Activated CD8-positive, alpha-beta memory T cell treated with anti-CD3 and anti-CD28 coated beads, Interleukin-2, amount 10 ng/mL, durations not matched to agents 7 days and 5 days (primary cell): Measurements from ENCODE around the gene TMPRSS13. TPM values are rescaled to one million over a fixed set of nuclear protein-coding genes. Genes with fewer than 3 reads are reported as not detected.
A peak's percentile ranks its signal among the peaks of the same experiment; 100 is the strongest.
"Not testable (repeated sequence)": the region's sequence is repeated elsewhere in the genome, so short reads cannot be mapped to it uniquely, and the experiment has no call there.

Source experiments
- ATAC-seq: fragments of 150-1000 bp; cut with Tn5 transposase; one replicate; pipeline ENCODE4 v1.10.0; 2021; ENCODE audit warnings: moderate library complexity
- CTCF ChIA-PET: fragments of 350-600 bp; sonication (Branson Sonifier 250); formaldehyde crosslinking; loops from one replicate; lab custom pipeline; 2021; ENCODE audit warnings: antibody characterized with exemption; lab: Charles Lee
- DNase-seq: peaks from one replicate; pipeline ENCODE4 v3.0.0-alpha.2; 2020
- H3K27ac Mint-ChIP-seq: one replicate; pipeline ENCODE4 v1.8.0; 2021; ENCODE audit warnings: mild to moderate bottlenecking, mixed read lengths
- H3K27me3 Mint-ChIP-seq: one replicate; pipeline ENCODE4 v1.8.0; 2021; ENCODE audit warnings: mixed read lengths
- H3K36me3 Mint-ChIP-seq: one replicate; pipeline ENCODE4 v1.8.0; 2021; ENCODE audit warnings: mild to moderate bottlenecking, mixed read lengths
- H3K4me1 Mint-ChIP-seq: one replicate; pipeline ENCODE4 v1.8.0; 2021; ENCODE audit warnings: mixed read lengths
- H3K4me3 Mint-ChIP-seq: one replicate; pipeline ENCODE4 v1.8.0; 2021; ENCODE audit warnings: mild to moderate bottlenecking, moderate library complexity, mixed read lengths
- H3K9me3 Mint-ChIP-seq: one replicate; pipeline ENCODE4 v1.8.0; 2022; ENCODE audit warnings: low read depth, mixed read lengths
- total RNA-seq, 2 experiments: library from RNA; stranded (reverse); gene quantifications; one replicate each; pipeline ENCODE4 v1.2.3, GENCODE V29; 2021

Gene TMPRSS13
- total RNA-seq, 2 experiments from 2014 or later, result 1.7 to 2.0 TPM

- DNase-seq, H3K4me3 Mint-ChIP-seq, H3K27ac Mint-ChIP-seq, H3K9me3 Mint-ChIP-seq, H3K36me3 Mint-ChIP-seq, ATAC-seq: not testable (repeated sequence)
- H3K4me1 Mint-ChIP-seq, result peaks cover 13% of the 10 kb centered on the region
- CTCF ChIA-PET, result interaction anchor here (1.8 kb wide), 1 partner anchor 188 kb away, joined by 4 read pairs; no protein-coding TSS in a partner anchor
- peaks cover 36% of the 10 kb centered on the region for H3K27me3 Mint-ChIP-seq
Observed at GRCh38 chr11:117865546-117865945, 63.7 kb downstream of the TMPRSS13 start.

- Mint-ChIP-seq H3K27ac (no peak overlapping the region), H3K9me3 (no peaks in the 10 kb centered on the region), H3K4me1 (peaks cover 13% of the 10 kb centered on the region), H3K4me3 (no peak overlapping the region), H3K27me3 (peaks cover 34% of the 10 kb centered on the region), H3K36me3 (no peaks in the 10 kb centered on the region)
- ATAC-seq (no peak), DNase-seq (no peak)
- CTCF ChIA-PET, result interaction anchor here (0.8 to 1.6 kb wide), 2 partner anchors 11 to 69 kb away, joined by 3 to 4 read pairs; no protein-coding TSS in a partner anchor
Observed at GRCh38 chr11:117863383-117863782, 65.8 kb downstream of the TMPRSS13 start.

- ATAC-seq (no peak), DNase-seq (peak; percentile 7)
- Mint-ChIP-seq H3K9me3 (no peaks in the 10 kb centered on the region), H3K36me3 (no peaks in the 10 kb centered on the region), H3K4me3 (no peak overlapping the region), H3K4me1 (peaks cover 13% of the 10 kb centered on the region), H3K27ac (no peak overlapping the region), H3K27me3 (peaks cover 28% of the 10 kb centered on the region)
- CTCF ChIA-PET, result interaction anchor here (0.8 kb wide), 1 partner anchor 69 kb away, joined by 3 read pairs; no protein-coding TSS in a partner anchor
Observed at GRCh38 chr11:117862753-117863152, 66.4 kb downstream of the TMPRSS13 start.

GRCh38 chr11:117862019-117862725, 67.0 kb downstream of the TMPRSS13 start:
- Mint-ChIP-seq H3K4me3 (no peak overlapping the region), H3K9me3 (no peaks in the 10 kb centered on the region), H3K36me3 (no peaks in the 10 kb centered on the region), H3K27me3 (peaks cover 23% of the 10 kb centered on the region), H3K4me1 (peaks cover 13% of the 10 kb centered on the region), H3K27ac (peak overlapping the region; percentile 28)
- peak; percentile 30 for DNase-seq
- ATAC-seq, result no peak
- CTCF ChIA-PET, result interaction anchor here (1.1 to 2.5 kb wide), 2 partner anchors 85 to 308 kb away, joined by 3 to 9 read pairs; no protein-coding TSS in a partner anchor

- no peak for DNase-seq
- CTCF ChIA-PET, result interaction anchor here (1.0 to 2.5 kb wide), 4 partner anchors 10 to 309 kb away, joined by 3 to 9 read pairs (median 3); no protein-coding TSS in a partner anchor
- peak overlapping the region; percentile 28 for H3K27ac Mint-ChIP-seq
- H3K4me1 Mint-ChIP-seq, result peaks cover 13% of the 10 kb centered on the region
- H3K36me3 Mint-ChIP-seq, result no peaks in the 10 kb centered on the region
- no peak overlapping the region for H3K4me3 Mint-ChIP-seq
- ATAC-seq, result no peak
- no peaks in the 10 kb centered on the region for H3K9me3 Mint-ChIP-seq
- peaks cover 23% of the 10 kb centered on the region for H3K27me3 Mint-ChIP-seq
Observed at GRCh38 chr11:117861151-117862018, 67.8 kb downstream of the TMPRSS13 start.

- DNase-seq (no peak), ATAC-seq (no peak)
- CTCF ChIA-PET, result interaction anchor here (1.1 to 2.5 kb wide), 2 partner anchors 12 to 87 kb away, joined by 3 to 9 read pairs; no protein-coding TSS in a partner anchor
- H3K9me3 Mint-ChIP-seq, result no peaks in the 10 kb centered on the region
- H3K4me1 Mint-ChIP-seq, result peaks cover 13% of the 10 kb centered on the region
- no peak overlapping the region for H3K4me3 Mint-ChIP-seq
- no peaks in the 10 kb centered on the region for H3K36me3 Mint-ChIP-seq
- peaks cover 19% of the 10 kb centered on the region for H3K27me3 Mint-ChIP-seq
- no peak overlapping the region for H3K27ac Mint-ChIP-seq
Observed at GRCh38 chr11:117860139-117860538, 69.1 kb downstream of the TMPRSS13 start.

- ATAC-seq, result no peak
- H3K9me3 Mint-ChIP-seq, result no peaks in the 10 kb centered on the region
- CTCF ChIA-PET, result no interaction called here
Observed at GRCh38 chr11:117859488-117860112, 69.6 kb downstream of the TMPRSS13 start.

GRCh38 chr11:117859061-117859460, 70.1 kb downstream of the TMPRSS13 start:
- no peaks in the 10 kb centered on the region for H3K9me3 Mint-ChIP-seq
- H3K27me3 Mint-ChIP-seq, result peaks cover 13% of the 10 kb centered on the region
- H3K4me1 Mint-ChIP-seq, result peaks cover 13% of the 10 kb centered on the region
- H3K36me3 Mint-ChIP-seq, result no peaks in the 10 kb centered on the region
- CTCF ChIA-PET, result no interaction called here
- H3K4me3 Mint-ChIP-seq, result no peak overlapping the region
- no peak for DNase-seq
- no peak for ATAC-seq
- no peak overlapping the region for H3K27ac Mint-ChIP-seq

More at GRCh38 chr11:117859488-117860112, 69.6 kb downstream of the TMPRSS13 start:
- DNase-seq, result peak; percentile 19
- Mint-ChIP-seq H3K4me1 (peaks cover 13% of the 10 kb centered on the region), H3K27ac (no peak overlapping the region), H3K27me3 (peaks cover 16% of the 10 kb centered on the region), H3K4me3 (no peak overlapping the region), H3K36me3 (no peaks in the 10 kb centered on the region)

GRCh38 chr11:117857734-117858414, 71.3 kb downstream of the TMPRSS13 start:
- peaks cover 10% of the 10 kb centered on the region for H3K27me3 Mint-ChIP-seq
- CTCF ChIA-PET, result no interaction called here

GRCh38 chr11:117855912-117856651, 73.1 kb downstream of the TMPRSS13 start:
- DNase-seq, result no peak
- Mint-ChIP-seq H3K27me3 (peaks cover 23% of the 10 kb centered on the region), H3K4me1 (peaks cover 2% of the 10 kb centered on the region), H3K27ac (no peak overlapping the region), H3K36me3 (peaks cover 9% of the 10 kb centered on the region), H3K4me3 (no peak overlapping the region), H3K9me3 (peaks cover 8% of the 10 kb centered on the region)
- no peak for ATAC-seq
- CTCF ChIA-PET, result interaction anchor here (1.6 kb wide), 1 partner anchor 12 kb away, joined by 5 read pairs; no protein-coding TSS in a partner anchor

More at GRCh38 chr11:117857734-117858414, 71.3 kb downstream of the TMPRSS13 start:
- DNase-seq (peak; percentile 29), ATAC-seq (no peak)
- Mint-ChIP-seq H3K4me1 (peaks cover 13% of the 10 kb centered on the region), H3K27ac (no peak overlapping the region), H3K9me3 (peaks cover 2% of the 10 kb centered on the region), H3K36me3 (peaks cover 4% of the 10 kb centered on the region), H3K4me3 (no peak overlapping the region)

- H3K9me3 Mint-ChIP-seq, result peaks cover 8% of the 10 kb centered on the region
Observed at GRCh38 chr11:117855186-117855845, 73.9 kb downstream of the TMPRSS13 start.

More at GRCh38 chr11:117855186-117855845, 73.9 kb downstream of the TMPRSS13 start:
- CTCF ChIA-PET, result interaction anchor here (0.5 to 1.6 kb wide), 4 partner anchors 11 to 93 kb away, joined by 3 to 5 read pairs (median 4); no protein-coding TSS in a partner anchor
- ATAC-seq, result no peak
- DNase-seq, result peak; percentile 29
- Mint-ChIP-seq H3K4me1 (peaks cover 1% of the 10 kb centered on the region), H3K27ac (no peak overlapping the region), H3K4me3 (no peak overlapping the region), H3K27me3 (peaks cover 24% of the 10 kb centered on the region), H3K36me3 (peaks cover 9% of the 10 kb centered on the region)
